PC-9 (cell line): ENCODE results near the gene AGAP2.

Experiments used
- EZH2 ChIP-seq: fragments of 200-600 bp; sonication (generic); IDR thresholded peaks from 2 replicates; pipeline ENCODE4 v1.8.0; 2017; ENCODE audit warnings: antibody characterized with exemption, low read depth
- TF ChIP-seq, protein P1 (sequence below): fragments of 200-600 bp; sonication (generic); conservative IDR thresholded peaks from 2 replicates; pipeline ENCODE4 v1.6.1; 2017; ENCODE audit warnings: mixed run types, antibody characterized with exemption, mild to moderate bottlenecking, moderate library complexity

DNA sequence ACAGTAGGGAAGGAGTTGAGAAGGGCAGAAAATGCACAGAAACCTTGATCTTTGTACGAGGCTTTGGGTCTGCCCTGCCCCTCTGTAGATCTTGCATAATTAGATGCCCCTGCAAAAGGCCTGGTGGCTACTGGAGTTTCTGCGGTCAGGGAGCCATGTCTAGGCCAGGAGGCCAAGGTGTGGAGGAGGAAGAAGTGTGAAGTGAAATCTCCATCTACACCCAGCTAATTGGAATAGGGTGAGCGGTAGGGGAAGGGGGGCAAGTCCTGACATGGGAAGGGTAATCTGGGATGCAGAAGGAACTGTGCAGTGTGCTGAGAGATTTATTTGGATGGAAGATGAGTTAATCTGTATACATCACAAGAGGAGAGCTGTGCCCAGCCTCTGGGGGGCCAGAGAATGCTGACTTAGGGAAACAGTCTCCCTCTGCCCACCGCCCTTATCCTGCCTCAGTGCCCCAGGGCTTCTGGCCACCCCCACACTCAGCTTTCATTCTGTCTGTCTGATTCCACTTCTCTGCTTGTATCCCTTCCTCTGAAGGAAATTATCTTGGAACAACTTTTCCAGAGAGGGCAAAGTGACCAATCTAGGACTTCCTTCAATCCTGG is 23.0 kb upstream of the AGAP2 start:
- TF ChIP-seq, protein P1, sequence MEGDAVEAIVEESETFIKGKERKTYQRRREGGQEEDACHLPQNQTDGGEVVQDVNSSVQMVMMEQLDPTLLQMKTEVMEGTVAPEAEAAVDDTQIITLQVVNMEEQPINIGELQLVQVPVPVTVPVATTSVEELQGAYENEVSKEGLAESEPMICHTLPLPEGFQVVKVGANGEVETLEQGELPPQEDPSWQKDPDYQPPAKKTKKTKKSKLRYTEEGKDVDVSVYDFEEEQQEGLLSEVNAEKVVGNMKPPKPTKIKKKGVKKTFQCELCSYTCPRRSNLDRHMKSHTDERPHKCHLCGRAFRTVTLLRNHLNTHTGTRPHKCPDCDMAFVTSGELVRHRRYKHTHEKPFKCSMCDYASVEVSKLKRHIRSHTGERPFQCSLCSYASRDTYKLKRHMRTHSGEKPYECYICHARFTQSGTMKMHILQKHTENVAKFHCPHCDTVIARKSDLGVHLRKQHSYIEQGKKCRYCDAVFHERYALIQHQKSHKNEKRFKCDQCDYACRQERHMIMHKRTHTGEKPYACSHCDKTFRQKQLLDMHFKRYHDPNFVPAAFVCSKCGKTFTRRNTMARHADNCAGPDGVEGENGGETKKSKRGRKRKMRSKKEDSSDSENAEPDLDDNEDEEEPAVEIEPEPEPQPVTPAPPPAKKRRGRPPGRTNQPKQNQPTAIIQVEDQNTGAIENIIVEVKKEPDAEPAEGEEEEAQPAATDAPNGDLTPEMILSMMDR = no peak
- TF ChIP-seq EZH2 = no peak
